H1 (cell line): Measurements from ENCODE around the gene TMEM163. TPM values are rescaled to one million over a fixed set of nuclear protein-coding genes. Genes with fewer than 3 reads are reported as not detected.

Experiments used
- CTCF ChIA-PET: fragments of 300-600 bp; sonication (Branson Sonifier 250); formaldehyde crosslinking; loops from one replicate; lab custom pipeline; 2021; ENCODE audit not compliant: partially characterized antibody; lab: Charles Lee
- POLR2A ChIA-PET: fragments of 300-600 bp; sonication (Branson Sonifier 250); formaldehyde crosslinking; loops from one replicate; lab custom pipeline; 2021; ENCODE audit warnings: inconsistent platforms; ENCODE audit not compliant: partially characterized antibody; lab: Charles Lee
- DNase-seq, 2 experiments: peaks; one replicate each; pipeline versions ENCODE4 v3.0.0 to v3.0.0-alpha.2; 2010 to 2022; ENCODE audit warnings: low spot score in 2 of 2, low read depth in 1 of 2, mixed read lengths in 1 of 2
- FAIRE-seq: peaks from 2 replicates; lab custom pipeline; 2011; peaks lifted over from hg19 to GRCh38; lab: Jason Lieb, UNC
- H2AFZ ChIP-seq: 2 replicates; pipeline ENCODE4 v1.8.1; 2012; ENCODE audit warnings: low read length, inconsistent platforms
- H2AK5ac ChIP-seq: 2 replicates; pipeline ENCODE4 v1.6.1; 2013; ENCODE audit warnings: low read depth, low read length
- H2BK120ac ChIP-seq: replicated peaks from 2 replicates; pipeline ENCODE3; 2013; ENCODE audit warnings: low read depth, low read length, inconsistent platforms
- H2BK12ac ChIP-seq: 2 replicates; pipeline ENCODE4 v1.6.1; 2013; ENCODE audit warnings: low read depth, low read length
- H2BK15ac ChIP-seq: 2 replicates; pipeline ENCODE4 v1.6.1; 2013; ENCODE audit warnings: low read length
- H2BK20ac ChIP-seq: 2 replicates; pipeline ENCODE4 v1.6.1; 2013; ENCODE audit warnings: low read length
- H2BK5ac ChIP-seq: 2 replicates; pipeline ENCODE4 v1.6.1; 2013; ENCODE audit warnings: low read depth, low read length
- H3K14ac ChIP-seq: 2 replicates; pipeline ENCODE4 v1.6.1; 2013; ENCODE audit warnings: inconsistent platforms; ENCODE audit not compliant: insufficient read length
- H3K18ac ChIP-seq: 2 replicates; pipeline ENCODE4 v1.6.1; 2013; ENCODE audit warnings: low read length; ENCODE audit errors: extremely low read depth
- H3K23ac ChIP-seq: 2 replicates; pipeline ENCODE4 v1.6.1; 2013; ENCODE audit warnings: inconsistent platforms; ENCODE audit not compliant: insufficient read length
- H3K23me2 ChIP-seq: 2 replicates; pipeline ENCODE4 v1.6.1; 2013; ENCODE audit warnings: low read depth, low read length
- H3K27ac ChIP-seq: 2 replicates; pipeline ENCODE4 v1.6.1; 2011; ENCODE audit warnings: low read depth, low read length, inconsistent platforms
- H3K27me3 ChIP-seq, 4 experiments: replicated peaks in 1 of 4; 1 replicate in 1 of 4; 2 replicates in 3 of 4; pipeline versions ENCODE4 v1.6.1 to v1.8.1; 2011 to 2013; ENCODE audit warnings: low read length in 3 of 4, mild to moderate bottlenecking in 3 of 4, inconsistent platforms in 2 of 4, mixed read lengths in 2 of 4, moderate library complexity in 1 of 4; ENCODE audit not compliant: control insufficient read depth in 3 of 4, insufficient read depth in 3 of 4; ENCODE audit errors: extremely low read depth in 1 of 4
- H3K36me3 ChIP-seq, 4 experiments: 2 replicates each; pipeline versions ENCODE4 v1.6.1 to v1.8.1; 2011 to 2013; ENCODE audit warnings: mild to moderate bottlenecking in 4 of 4, low read length in 3 of 4, moderate library complexity in 2 of 4, control low read depth in 1 of 4, inconsistent platforms in 1 of 4; ENCODE audit not compliant: insufficient read depth in 4 of 4, control insufficient read depth in 2 of 4
- H3K4ac ChIP-seq: replicated peaks from 2 replicates; pipeline ENCODE3; 2013; ENCODE audit warnings: low read length, low read depth, mixed read lengths, inconsistent platforms; ENCODE audit not compliant: insufficient read length
- H3K4me1 ChIP-seq, 4 experiments: replicated peaks in 1 of 4; 1 replicate in 1 of 4; 2 replicates in 3 of 4; pipeline versions ENCODE4 v1.6.1 to v1.8.1; 2011 to 2013; ENCODE audit warnings: low read length in 3 of 4, inconsistent platforms in 2 of 4, mixed read lengths in 1 of 4; ENCODE audit not compliant: insufficient read depth in 4 of 4, control insufficient read depth in 3 of 4
- H3K4me2 ChIP-seq, 2 experiments: 2 replicates each; pipeline versions ENCODE4 v1.6.1 to v1.8.1; 2011 to 2013; ENCODE audit warnings: low read depth in 2 of 2, low read length in 2 of 2, control low read depth in 1 of 2, inconsistent platforms in 1 of 2, mild to moderate bottlenecking in 1 of 2; ENCODE audit not compliant: insufficient read depth in 1 of 2
- H3K4me3 ChIP-seq, 4 experiments: fragments of 200-600, 300-600 bp in 1 of 4; sonication (generic), shearing (Covaris generic), sonication (Bioruptor Twin) in 1 of 4; 2 replicates each; pipeline versions ENCODE4 v1.5.1 to v1.8.1; 2011 to 2016; ENCODE audit warnings: low read length in 4 of 4, low read depth in 3 of 4, control low read depth in 2 of 4, inconsistent platforms in 2 of 4, mild to moderate bottlenecking in 2 of 4, mixed read lengths in 1 of 4, moderate library complexity in 1 of 4; ENCODE audit not compliant: insufficient read depth in 2 of 4; ENCODE audit errors: extremely low read depth in 1 of 4
- H3K56ac ChIP-seq: replicated peaks from 2 replicates; pipeline ENCODE3; 2013; ENCODE audit warnings: low read depth, mild to moderate bottlenecking, mixed read lengths, low read length, inconsistent platforms; ENCODE audit not compliant: insufficient read length
- H3K79me1 ChIP-seq: 2 replicates; pipeline ENCODE4 v1.6.1; 2013; ENCODE audit warnings: low read depth, low read length, control low read depth
- H3K79me2 ChIP-seq, 2 experiments: 2 replicates each; pipeline versions ENCODE4 v1.6.1 to v1.8.1; 2012 to 2013; ENCODE audit warnings: low read length in 2 of 2, mild to moderate bottlenecking in 2 of 2, inconsistent platforms in 1 of 2; ENCODE audit not compliant: insufficient read depth in 2 of 2, control insufficient read depth in 1 of 2
- H3K9ac ChIP-seq, 4 experiments: replicated peaks in 1 of 4; 1 replicate in 1 of 4; 2 replicates in 3 of 4; pipeline versions ENCODE4 v1.6.1 to v1.8.1; 2011 to 2013; ENCODE audit warnings: low read depth in 3 of 4, low read length in 3 of 4, control low read depth in 2 of 4, mild to moderate bottlenecking in 2 of 4, moderate library complexity in 2 of 4, inconsistent platforms in 1 of 4; ENCODE audit errors: extremely low read depth in 1 of 4
- H3K9me3 ChIP-seq, 2 experiments: 2 replicates each; pipeline versions ENCODE4 v1.6.1 to v1.8.1; 2012 to 2013; ENCODE audit warnings: mild to moderate bottlenecking in 2 of 2, moderate library complexity in 2 of 2, control low read depth in 1 of 2, inconsistent platforms in 1 of 2, low read depth in 1 of 2, low read length in 1 of 2, mixed read lengths in 1 of 2; ENCODE audit not compliant: insufficient read depth in 2 of 2
- H4K20me1 ChIP-seq, 2 experiments: replicated peaks in 1 of 2; 2 replicates each; pipeline versions ENCODE3 to v1.8.1; 2011 to 2013; ENCODE audit warnings: inconsistent platforms in 2 of 2, low read length in 2 of 2, mild to moderate bottlenecking in 1 of 2; ENCODE audit not compliant: insufficient read depth in 2 of 2, control insufficient read depth in 1 of 2
- H4K5ac ChIP-seq: 2 replicates; pipeline ENCODE4 v1.6.1; 2013; ENCODE audit warnings: low read length, low read depth, mixed read lengths, inconsistent platforms; ENCODE audit not compliant: insufficient read length
- H4K8ac ChIP-seq: 2 replicates; pipeline ENCODE4 v1.8.0; 2013; ENCODE audit warnings: mild to moderate bottlenecking, moderate library complexity, low read length, inconsistent platforms; ENCODE audit not compliant: insufficient read depth; ENCODE audit errors: extremely low read depth
- H4K91ac ChIP-seq: replicated peaks from 2 replicates; pipeline ENCODE3; 2013; ENCODE audit warnings: low read length, mixed read lengths, inconsistent platforms; ENCODE audit not compliant: insufficient read length
- BACH1 ChIP-seq: IDR thresholded peaks from 2 replicates; pipeline ENCODE4 v1.6.1; 2012; ENCODE audit warnings: low read length, improper control_type of control experiment
- CTBP2 ChIP-seq: IDR thresholded peaks from 2 replicates; pipeline ENCODE4 v1.7.0; 2011; ENCODE audit warnings: borderline replicate concordance, mild to moderate bottlenecking, moderate library complexity, mixed read lengths, low read length; ENCODE audit not compliant: insufficient read depth, insufficient read length
- EZH2 ChIP-seq: fragments of 200-600 bp; sonication (generic); IDR thresholded peaks from 2 replicates; pipeline ENCODE4 v1.7.1; 2012; ENCODE audit warnings: low read depth, mild to moderate bottlenecking, moderate library complexity, low read length, inconsistent platforms; ENCODE audit not compliant: severe bottlenecking
- GTF2F1 ChIP-seq: IDR thresholded peaks from 2 replicates; pipeline ENCODE4 v1.6.1; 2012; ENCODE audit warnings: low read depth, low read length, improper control_type of control experiment, borderline replicate concordance
- POLR2A ChIP-seq, 2 experiments: IDR thresholded peaks; 1 replicate in 1 of 2; 2 replicates in 1 of 2; pipeline ENCODE4 v1.6.1; 2011; ENCODE audit warnings: low read depth in 2 of 2, low read length in 2 of 2, mild to moderate bottlenecking in 2 of 2; ENCODE audit errors: control extremely low read depth in 1 of 2
- POU5F1 ChIP-seq: IDR thresholded peaks from 2 replicates; pipeline ENCODE4 v1.6.1; 2011; ENCODE audit warnings: low read depth, mild to moderate bottlenecking, low read length, moderate library complexity
- SIRT6 ChIP-seq: IDR thresholded peaks from one replicate; pipeline ENCODE4 v1.7.1; 2012; ENCODE audit warnings: low read length, inconsistent platforms
- SIX5 ChIP-seq: IDR thresholded peaks from 2 replicates; pipeline ENCODE4 v1.6.1; 2011; ENCODE audit warnings: mild to moderate bottlenecking, low read depth, low read length
- SRF ChIP-seq: IDR thresholded peaks from 2 replicates; pipeline ENCODE4 v1.6.1; 2011; ENCODE audit warnings: mild to moderate bottlenecking, low read depth, low read length, moderate library complexity
- TAF1 ChIP-seq: IDR thresholded peaks from 2 replicates; pipeline ENCODE4 v1.6.1; 2011; ENCODE audit warnings: mild to moderate bottlenecking, low read depth, low read length
- TBP ChIP-seq: IDR thresholded peaks from 2 replicates; pipeline ENCODE4 v1.6.1; 2011; ENCODE audit warnings: low read depth, low read length, improper control_type of control experiment
- YY1 ChIP-seq: IDR thresholded peaks from 2 replicates; pipeline ENCODE4 v1.6.1; 2011; ENCODE audit warnings: low read depth, mild to moderate bottlenecking, low read length
- WGBS, 2 experiments: shearing (Covaris generic) in 1 of 2; methylation state at CpG; one replicate each; pipeline versions ENCODE4 v1.1.6 to v1.1.7; 2013 to 2015; ENCODE audit warnings: low lambda C conversion rate in 2 of 2, mixed read lengths in 2 of 2, inconsistent platforms in 1 of 2, low coverage in 1 of 2, missing lambda C conversion rate in 1 of 2; ENCODE audit not compliant: insufficient replicate concordance in 2 of 2, insufficient coverage in 1 of 2, insufficient read length in 1 of 2; ENCODE audit errors: extremely low coverage in 1 of 2, missing lambda C conversion rate in 1 of 2; 5-methylcytosine and 5-hydroxymethylcytosine counted together
- polyA plus RNA-seq, 7 experiments: library from polyadenylated mRNA; depleted of rRNA in 3 of 7; stranded (reverse) in 5 of 7; unstranded in 2 of 7; fragments of >200 nt in 5 of 7; fragments of 200-250 nt in 2 of 7; gene quantifications; 1 replicate in 5 of 7; 2 replicates in 1 of 7; 4 replicates in 1 of 7; pipeline versions ENCODE4 v1.2.1 to v1.2.3, GENCODE V29; 2011 to 2013; ENCODE audit warnings: missing spikeins in 2 of 7, mixed read lengths in 2 of 7
- total RNA-seq: library from RNA; stranded (reverse); fragmentation: NEBNext Ultra II Directional; extraction: Animal tissue kit (Norgen Biotek cat#: 25700); gene quantifications from 2 replicates; pipeline ENCODE4 v1.2.1, GENCODE V29; 2021
- TF ChIP-seq, protein P1 (sequence below), 3 experiments: IDR thresholded peaks; 1 replicate in 2 of 3; 2 replicates in 1 of 3; pipeline versions ENCODE4 v1.5.1 to v1.6.1; 2011; ENCODE audit warnings: low read length in 3 of 3, mild to moderate bottlenecking in 3 of 3, inconsistent platforms in 2 of 3, low read depth in 1 of 3, moderate library complexity in 1 of 3; ENCODE audit not compliant: insufficient read depth in 1 of 3; ENCODE audit errors: control extremely low read depth in 1 of 3

TMEM163 gene
- total and polyA plus RNA-seq, 2 of the 8 experiments (the other 6 are each of a cell fraction or from before 2014, with no cell fraction given): 2.8 to 3.2 TPM

DNA sequence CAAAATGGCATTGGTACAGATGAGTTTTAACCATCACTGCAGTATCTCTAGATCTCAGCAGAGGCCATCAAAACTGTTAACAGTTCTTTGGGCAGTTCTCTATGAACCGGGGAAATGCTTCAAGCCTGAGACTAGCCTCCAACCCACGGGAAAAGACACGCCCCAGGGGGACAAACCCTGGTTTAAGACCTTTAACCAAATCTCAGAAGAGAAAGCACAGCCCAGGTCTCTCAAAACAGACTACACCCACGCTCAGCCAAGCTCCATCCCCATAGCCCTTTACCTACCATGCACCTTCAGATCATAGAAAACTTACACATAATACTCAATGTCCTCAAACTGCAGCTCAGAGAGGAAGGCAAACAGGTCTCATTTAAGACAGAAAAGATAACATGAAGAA, 78.3 kb downstream of the TMEM163 start:
- Histone ChIP-seq H2BK20ac (no peak overlapping the region), H3K56ac (no peak overlapping the region), H2AFZ (no peak overlapping the region), H4K91ac (no peak overlapping the region), H2BK15ac (no peak overlapping the region), H3K9ac (no peak overlapping the region), H4K5ac (no peak overlapping the region), H3K36me3 (no peaks in the 10 kb centered on the region), H3K4me3 (no peak overlapping the region), H3K14ac (no peak overlapping the region), H2BK5ac (no peak overlapping the region), H3K9me3 (no peaks in the 10 kb centered on the region), H3K4ac (no peak overlapping the region), H4K8ac (no peak overlapping the region), H2AK5ac (no peak overlapping the region), H3K79me2 (no peaks in the 10 kb centered on the region), H2BK120ac (no peak overlapping the region), H3K23me2 (no peaks in the 10 kb centered on the region), H3K79me1 (no peaks in the 10 kb centered on the region), H3K27ac (no peak overlapping the region), H4K20me1 (no peaks in the 10 kb centered on the region), H3K27me3 (no peaks in the 10 kb centered on the region), H3K18ac (no peak overlapping the region), H2BK12ac (no peak overlapping the region), H3K4me2 (no peak overlapping the region), H3K4me1 (no peaks in the 10 kb centered on the region), H3K23ac (no peak overlapping the region)
- CTCF ChIA-PET: interaction anchor here (0.8 to 1.0 kb wide), 2 partner anchors 10 to 194 kb away, joined by 3 read pairs; no protein-coding TSS in a partner anchor
- no peak for TF ChIP-seq CTBP2
- no peak for TF ChIP-seq SIX5
- no peak for TF ChIP-seq GTF2F1
- no peak for TF ChIP-seq POU5F1
- TF ChIP-seq POLR2A (IDR thresholded peaks at IDR 0.05; ENCODE audit: control extremely low read depth in 1 of 2, low read depth in 2 of 2, low read length in 2 of 2): no peak
- TF ChIP-seq TAF1: no peak
- no peak for TF ChIP-seq SRF
- TF ChIP-seq YY1: no peak
- no peak for TF ChIP-seq BACH1
- TF ChIP-seq, protein P1, sequence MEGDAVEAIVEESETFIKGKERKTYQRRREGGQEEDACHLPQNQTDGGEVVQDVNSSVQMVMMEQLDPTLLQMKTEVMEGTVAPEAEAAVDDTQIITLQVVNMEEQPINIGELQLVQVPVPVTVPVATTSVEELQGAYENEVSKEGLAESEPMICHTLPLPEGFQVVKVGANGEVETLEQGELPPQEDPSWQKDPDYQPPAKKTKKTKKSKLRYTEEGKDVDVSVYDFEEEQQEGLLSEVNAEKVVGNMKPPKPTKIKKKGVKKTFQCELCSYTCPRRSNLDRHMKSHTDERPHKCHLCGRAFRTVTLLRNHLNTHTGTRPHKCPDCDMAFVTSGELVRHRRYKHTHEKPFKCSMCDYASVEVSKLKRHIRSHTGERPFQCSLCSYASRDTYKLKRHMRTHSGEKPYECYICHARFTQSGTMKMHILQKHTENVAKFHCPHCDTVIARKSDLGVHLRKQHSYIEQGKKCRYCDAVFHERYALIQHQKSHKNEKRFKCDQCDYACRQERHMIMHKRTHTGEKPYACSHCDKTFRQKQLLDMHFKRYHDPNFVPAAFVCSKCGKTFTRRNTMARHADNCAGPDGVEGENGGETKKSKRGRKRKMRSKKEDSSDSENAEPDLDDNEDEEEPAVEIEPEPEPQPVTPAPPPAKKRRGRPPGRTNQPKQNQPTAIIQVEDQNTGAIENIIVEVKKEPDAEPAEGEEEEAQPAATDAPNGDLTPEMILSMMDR (IDR thresholded peaks at IDR 0.05; ENCODE audit: control extremely low read depth in 1 of 3, insufficient read depth in 1 of 3, low read depth in 1 of 3, low read length in 3 of 3): no peak
- TF ChIP-seq SIRT6: no peak
- TF ChIP-seq EZH2: no peak
- no peak for TF ChIP-seq TBP
- WGBS, 2 experiments: 94% methylated on average over 4 of the region's 4 CpGs; no CpG with 5 or more reads in 1 of the 2 experiments
- FAIRE-seq: no peak
- DNase-seq: no peak
- POLR2A ChIA-PET: interaction anchor here (1.0 kb wide), 1 partner anchor 18 kb away, joined by 3 read pairs; no protein-coding TSS in a partner anchor
